Endothelial cell of umbilical vein (primary cell): ENCODE results near the gene CAND2. TPM values are rescaled to one million over a fixed set of nuclear protein-coding genes. Genes with fewer than 3 reads are reported as not detected.

Source experiments
- BruUV-seq: library from RNA; stranded (reverse); fragments of 400-500 nt; replicated peaks from 2 replicates; lab custom pipeline; 2021; lab: Mats Ljungman, UMichigan
- CTCF ChIA-PET: fragments of 300-600, 350-600 bp; sonication (Branson Sonifier 250); formaldehyde crosslinking; loops from one replicate; lab custom pipeline; 2021; ENCODE audit warnings: antibody characterized with exemption, inconsistent platforms; lab: Charles Lee
- POLR2A ChIA-PET: fragments of 300-600, 350-600 bp; sonication (Branson Sonifier 250); formaldehyde crosslinking; loops from one replicate; lab custom pipeline; 2021; ENCODE audit warnings: antibody characterized with exemption, inconsistent platforms; lab: Charles Lee
- DNase-seq: peaks from one replicate; pipeline ENCODE4 v3.0.0-alpha.2; 2011; ENCODE audit warnings: low read depth, low spot score
- FAIRE-seq: peaks from 2 replicates; lab custom pipeline; 2011; peaks lifted over from hg19 to GRCh38; lab: Jason Lieb, UNC
- H2AFZ ChIP-seq: 2 replicates; pipeline ENCODE4 v1.6.0; 2012; ENCODE audit warnings: low read depth, low read length, control low read depth, inconsistent platforms
- H3K27ac ChIP-seq: 2 replicates; pipeline ENCODE4 v1.5.1; 2011; ENCODE audit warnings: low read depth, mild to moderate bottlenecking, control low read depth, low read length, moderate library complexity; ENCODE audit not compliant: insufficient read depth
- H3K27me3 ChIP-seq, 2 experiments: 2 replicates each; pipeline versions ENCODE4 v1.6.0 to v1.6.1; 2011; ENCODE audit warnings: low read length in 2 of 2, mixed read lengths in 1 of 2; ENCODE audit not compliant: control insufficient read depth in 2 of 2, insufficient read depth in 2 of 2
- H3K36me3 ChIP-seq, 2 experiments: 2 replicates in 1 of 2; 3 replicates in 1 of 2; pipeline ENCODE4 v1.5.1; 2011; ENCODE audit warnings: low read length in 2 of 2, mild to moderate bottlenecking in 1 of 2, moderate library complexity in 1 of 2; ENCODE audit not compliant: control insufficient read depth in 2 of 2, insufficient read depth in 2 of 2; ENCODE audit errors: extremely low read depth in 1 of 2
- H3K4me1 ChIP-seq: 3 replicates; pipeline ENCODE4 v1.5.1; 2011; ENCODE audit warnings: mild to moderate bottlenecking, low read length; ENCODE audit not compliant: control insufficient read depth, insufficient read depth; ENCODE audit errors: extremely low read depth
- H3K4me2 ChIP-seq: 2 replicates; pipeline ENCODE4 v1.6.1; 2011; ENCODE audit warnings: low read length, control low read depth, mixed read lengths; ENCODE audit not compliant: insufficient read depth
- H3K4me3 ChIP-seq, 3 experiments: fragments of 200-600 bp in 1 of 3; sonication (generic), shearing (Covaris generic) in 1 of 3; replicated peaks in 1 of 3; 2 replicates each; pipeline ENCODE4 v1.5.1; 2011 to 2016; ENCODE audit warnings: control low read depth in 3 of 3, low read length in 3 of 3, mild to moderate bottlenecking in 2 of 3, inconsistent platforms in 1 of 3, low read depth in 1 of 3, moderate library complexity in 1 of 3; ENCODE audit not compliant: insufficient read depth in 1 of 3
- H3K79me2 ChIP-seq: 2 replicates; pipeline ENCODE4 v1.6.0; 2012; ENCODE audit warnings: low read length, inconsistent platforms; ENCODE audit not compliant: control insufficient read depth, insufficient read depth
- H3K9ac ChIP-seq: replicated peaks from 2 replicates; pipeline ENCODE3; 2011; ENCODE audit warnings: low read length, control low read depth; ENCODE audit not compliant: insufficient read depth; ENCODE audit errors: extremely low read depth
- H3K9me1 ChIP-seq: replicated peaks from 3 replicates; pipeline ENCODE4 v1.6.0; 2011; ENCODE audit warnings: mild to moderate bottlenecking, low read length; ENCODE audit not compliant: control insufficient read depth, insufficient read depth; ENCODE audit errors: extremely low read depth
- H3K9me3 ChIP-seq: replicated peaks from 2 replicates; pipeline ENCODE4 v1.5.1; 2012; ENCODE audit warnings: low read length, inconsistent platforms; ENCODE audit not compliant: control insufficient read depth, insufficient read depth
- H4K20me1 ChIP-seq: replicated peaks from 2 replicates; pipeline ENCODE3; 2011; ENCODE audit warnings: mild to moderate bottlenecking, low read length; ENCODE audit not compliant: control insufficient read depth, insufficient read depth; ENCODE audit errors: extremely low read depth
- CTCF ChIP-seq, 2 donors: IDR thresholded peaks; 1 replicate in 1 of 2; 2 replicates in 1 of 2; pipeline ENCODE4 v1.5.1; 2011; ENCODE audit warnings: low read length in 2 of 2, mild to moderate bottlenecking in 2 of 2, moderate library complexity in 2 of 2, control low read depth in 1 of 2, inconsistent platforms in 1 of 2, low read depth in 1 of 2; ENCODE audit not compliant: insufficient read depth in 1 of 2; ENCODE audit errors: extremely low read depth in 1 of 2
- EZH2 ChIP-seq: IDR thresholded peaks from 2 replicates; pipeline ENCODE4 v1.6.1; 2012; ENCODE audit warnings: borderline replicate concordance, low read depth, mild to moderate bottlenecking, moderate library complexity, low read length, inconsistent platforms; ENCODE audit not compliant: severe bottlenecking
- GATA2 ChIP-seq: IDR thresholded peaks from 2 replicates; pipeline ENCODE4 v1.7.0; 2011; ENCODE audit warnings: low read depth, mild to moderate bottlenecking, moderate library complexity, mixed read lengths, low read length; ENCODE audit not compliant: insufficient read length, insufficient read depth
- JUN ChIP-seq: IDR thresholded peaks from 2 replicates; pipeline ENCODE4 v1.6.1; 2011; ENCODE audit warnings: borderline replicate concordance, low read depth; ENCODE audit not compliant: insufficient read length, insufficient read depth
- MAX ChIP-seq: IDR thresholded peaks from 2 replicates; pipeline ENCODE4 v1.6.1; 2011; ENCODE audit not compliant: insufficient read depth, insufficient read length
- MYC ChIP-seq: IDR thresholded peaks from one replicate; pipeline ENCODE4 v1.6.1; 2011; ENCODE audit warnings: mild to moderate bottlenecking, low read depth, low read length
- POLR2A ChIP-seq: IDR thresholded peaks from 2 replicates; pipeline ENCODE4 v1.6.1; 2012; ENCODE audit warnings: low read depth, mild to moderate bottlenecking, control low read depth, low read length
- POLR2AphosphoS5 ChIP-seq: IDR thresholded peaks from 2 replicates; pipeline ENCODE4 v1.6.1; 2012; ENCODE audit warnings: low read depth, mild to moderate bottlenecking, control low read depth, low read length, moderate library complexity; ENCODE audit not compliant: insufficient read depth
- dilution Hi-C: fragments of 300-500 bp; cut with MboI; formaldehyde crosslinking; loops from one replicate; pipeline ENCODE4 v1.15.0; 2019; ENCODE audit warnings: low sequenced_read_pairs; ENCODE audit not compliant: extremely low pct_ligation_motif_present
- intact Hi-C: fragments of 100-400 bp; cut with micrococcal nuclease; formaldehyde crosslinking; loops from one replicate; pipeline ENCODE4 v1.10.0; 2022
- polyA plus RNA-seq, 4 experiments: library from polyadenylated mRNA; depleted of rRNA in 3 of 4; stranded (reverse) in 3 of 4; unstranded in 1 of 4; fragments of >200 nt; gene quantifications; 2 replicates each; pipeline versions ENCODE4 v1.2.1 to v1.2.3, GENCODE V29; 2011 to 2012; ENCODE audit warnings: missing spikeins in 1 of 4
- total RNA-seq: library from RNA; stranded (reverse); gene quantifications from 2 replicates; pipeline ENCODE4 v1.2.3, GENCODE V29; 2021

Gene CAND2
- total and polyA plus RNA-seq, 2 donors (not counting 3 experiments of a cell fraction or from before 2014, with no cell fraction given) = 7.1 to 11.0 TPM

GRCh38 chr3:12752102-12752501, 44.4 kb upstream of the CAND2 start:
- FAIRE-seq = no peak
- CTCF ChIA-PET = interaction anchor here (1.2 to 1.5 kb wide), 2 partner anchors 16 to 58 kb away, joined by 3 to 6 read pairs; no protein-coding TSS in a partner anchor
- no peaks in the 10 kb centered on the region for H3K9me1 ChIP-seq

More at GRCh38 chr3:12752102-12752501, 44.4 kb upstream of the CAND2 start:
- intact Hi-C loops = no loop called here
- Histone ChIP-seq H4K20me1 (no peaks in the 10 kb centered on the region), H3K79me2 (no peaks in the 10 kb centered on the region), H3K9ac (no peak overlapping the region), H3K9me3 (no peaks in the 10 kb centered on the region), H3K4me3 (no peak overlapping the region), H2AFZ (no peak overlapping the region), H3K4me1 (no peaks in the 10 kb centered on the region), H3K4me2 (no peak overlapping the region), H3K36me3 (no peaks in the 10 kb centered on the region), H3K27me3 (peaks cover 0 to 2% of the 10 kb centered on the region in 2 experiments), H3K27ac (no peak overlapping the region)
- DNase-seq = no peak
- dilution Hi-C loops = no loop called here
- POLR2A ChIA-PET = no interaction called here
- no TSS peak for BruUV-seq
- no peak for TF ChIP-seq JUN
- TF ChIP-seq GATA2 = no peak
- TF ChIP-seq MYC = no peak
- TF ChIP-seq EZH2 = no peak
- TF ChIP-seq CTCF (IDR thresholded peaks at IDR 0.05; ENCODE audit: extremely low read depth in 1 of 2, insufficient read depth in 1 of 2, low read depth in 1 of 2, low read length in 2 of 2) = no peak
- no peak for TF ChIP-seq MAX
- no peak for TF ChIP-seq POLR2A
- no peak for TF ChIP-seq POLR2AphosphoS5
